ENCODE measurements around the gene IDS. TPM values are rescaled to one million over a fixed set of nuclear protein-coding genes. Genes with fewer than 3 reads are reported as not detected.
A peak's percentile ranks its signal among the peaks of the same experiment; 100 is the strongest.
"Not testable (repeated sequence)": the region's sequence is repeated elsewhere in the genome, so short reads cannot be mapped to it uniquely, and the experiment has no call there.

Gene IDS
- total and polyA plus RNA-seq, 11 donors: 20.7 to 83.9 (median 70.8) TPM

DNA sequence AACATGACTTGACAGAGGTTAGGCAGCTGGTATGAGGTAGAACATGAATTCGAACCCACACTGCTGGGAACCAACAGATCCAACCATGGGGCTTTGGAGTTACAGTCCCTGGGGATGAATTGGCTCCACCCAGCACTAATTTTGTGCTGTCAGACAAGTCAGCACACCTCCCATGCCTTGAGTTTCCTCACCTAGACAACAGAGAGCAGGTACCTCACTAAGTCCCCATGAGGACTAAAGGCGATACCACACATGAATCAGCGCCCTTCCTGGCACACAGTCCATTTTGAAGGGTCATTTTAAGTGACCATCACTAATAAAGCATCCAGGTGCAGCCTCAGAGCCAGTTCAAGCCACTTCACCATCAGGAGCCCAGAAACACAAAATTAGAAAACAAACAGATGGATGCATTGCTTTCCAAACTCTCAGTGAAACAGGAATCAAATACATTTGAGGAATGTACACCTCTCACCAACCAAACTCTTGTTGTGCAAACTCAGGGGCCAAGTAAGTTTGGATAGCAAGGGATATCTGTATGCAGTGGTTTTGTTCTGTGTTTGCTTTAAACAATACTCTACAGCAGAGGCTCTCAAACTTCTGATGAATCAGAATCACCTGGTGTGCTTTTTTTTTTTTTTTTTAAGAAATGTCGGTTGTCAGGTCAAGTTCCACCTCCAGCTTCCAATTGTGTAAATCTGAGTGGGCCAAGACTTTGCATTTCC lies 10.1 kb downstream of the IDS start:
- intact Hi-C loops (cut with DNase I): no loop called here
- TF ChIP-seq, protein P1, sequence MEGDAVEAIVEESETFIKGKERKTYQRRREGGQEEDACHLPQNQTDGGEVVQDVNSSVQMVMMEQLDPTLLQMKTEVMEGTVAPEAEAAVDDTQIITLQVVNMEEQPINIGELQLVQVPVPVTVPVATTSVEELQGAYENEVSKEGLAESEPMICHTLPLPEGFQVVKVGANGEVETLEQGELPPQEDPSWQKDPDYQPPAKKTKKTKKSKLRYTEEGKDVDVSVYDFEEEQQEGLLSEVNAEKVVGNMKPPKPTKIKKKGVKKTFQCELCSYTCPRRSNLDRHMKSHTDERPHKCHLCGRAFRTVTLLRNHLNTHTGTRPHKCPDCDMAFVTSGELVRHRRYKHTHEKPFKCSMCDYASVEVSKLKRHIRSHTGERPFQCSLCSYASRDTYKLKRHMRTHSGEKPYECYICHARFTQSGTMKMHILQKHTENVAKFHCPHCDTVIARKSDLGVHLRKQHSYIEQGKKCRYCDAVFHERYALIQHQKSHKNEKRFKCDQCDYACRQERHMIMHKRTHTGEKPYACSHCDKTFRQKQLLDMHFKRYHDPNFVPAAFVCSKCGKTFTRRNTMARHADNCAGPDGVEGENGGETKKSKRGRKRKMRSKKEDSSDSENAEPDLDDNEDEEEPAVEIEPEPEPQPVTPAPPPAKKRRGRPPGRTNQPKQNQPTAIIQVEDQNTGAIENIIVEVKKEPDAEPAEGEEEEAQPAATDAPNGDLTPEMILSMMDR (IDR thresholded peaks at IDR 0.05): no peak
- no peak for TF ChIP-seq POLR2A (IDR thresholded peaks at IDR 0.05)
- no peak for DNase-seq
- no peaks in the 10 kb centered on the region for H3K27me3 ChIP-seq
- no peak overlapping the region for H3K4me3 ChIP-seq
- H3K9me3 ChIP-seq: no peaks in the 10 kb centered on the region
- H3K4me1 ChIP-seq: peaks cover 0 to 25% (median 1%) of the 10 kb centered on the region in 12 donors
- peak overlapping the region in 3 of 12 donors; percentile 26 to 70 (median 61) for H3K27ac ChIP-seq
- no peak for ATAC-seq
- peaks cover 0 to 91% (median 71%) of the 10 kb centered on the region in 9 donors for H3K36me3 ChIP-seq
- WGBS, 4 donors: 67 to 97% (median 85%) methylated on average over 4 of the region's 4 CpGs

DNA sequence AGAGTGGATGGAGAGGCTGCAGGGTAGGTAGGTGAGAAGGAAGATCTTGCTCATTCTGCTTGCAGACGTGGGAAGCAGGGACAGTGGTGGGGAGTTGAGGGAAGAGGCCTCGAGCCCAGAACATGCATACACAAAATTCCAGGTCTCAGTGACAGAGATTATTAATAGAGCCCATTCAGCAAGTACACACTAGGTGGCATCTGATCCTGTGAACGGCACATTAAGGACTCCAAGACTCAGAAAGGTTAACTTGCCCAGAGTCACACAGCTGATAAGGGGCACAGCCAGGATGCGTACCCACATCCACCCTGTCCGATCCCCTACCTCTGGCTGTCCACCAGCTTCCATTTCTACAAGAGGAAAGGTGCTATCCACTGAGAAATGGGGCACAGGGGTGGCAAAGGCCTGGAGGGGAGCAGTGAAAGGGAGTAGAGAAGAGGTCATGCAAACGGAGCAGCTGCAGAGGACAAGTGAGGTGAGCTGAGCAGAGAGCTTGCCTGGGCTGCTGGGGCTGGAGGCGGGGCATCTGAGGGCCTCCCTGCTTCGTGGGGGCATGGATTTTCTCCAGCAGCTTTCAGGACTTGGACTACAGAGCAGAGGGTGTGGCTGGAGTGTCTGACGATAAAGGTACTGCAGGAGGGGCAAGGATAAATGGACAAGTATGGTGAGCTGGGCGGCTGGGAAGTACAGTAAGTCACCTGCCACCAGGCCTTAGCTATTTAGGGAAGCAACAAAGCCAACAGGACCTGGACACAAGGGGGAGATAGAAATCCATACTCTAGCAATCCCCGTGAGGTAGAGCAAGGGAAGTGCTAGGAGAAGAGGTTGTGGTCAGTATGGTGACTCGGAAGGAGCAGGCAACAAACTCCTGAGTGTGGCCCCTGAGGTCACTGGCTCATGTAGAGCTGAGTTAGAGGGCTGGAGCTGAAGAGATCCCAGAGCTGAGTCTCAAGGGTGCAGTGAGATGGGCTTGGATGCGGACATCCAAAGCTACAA lies 11.2 kb downstream of the IDS start:
- Histone ChIP-seq H3K27ac (peak overlapping the region; percentile 4 to 79 (median 62)), H3K9me3 (no peaks in the 10 kb centered on the region), H3K4me3 (no peak overlapping the region), H3K4me1 (peaks cover 0 to 25% (median 1%) of the 10 kb centered on the region in 12 donors), H3K27me3 (no peaks in the 10 kb centered on the region), H3K36me3 (peaks cover 0 to 97% (median 71%) of the 10 kb centered on the region in 9 donors)
- intact Hi-C loops (cut with DNase I): no loop called here
- WGBS, 4 donors: 42 to 63% (median 59%) methylated on average over 13 of the region's 13 CpGs
- ATAC-seq (peak; percentile 76 to 80 (median 78)), DNase-seq (peak in 4 of 5 donors; percentile 33 to 60 (median 52))
- TF ChIP-seq POLR2A (IDR thresholded peaks at IDR 0.05): no peak
- TF ChIP-seq, protein P1 (IDR thresholded peaks at IDR 0.05): peak in 1 of 12 donors; percentile 7

DNA sequence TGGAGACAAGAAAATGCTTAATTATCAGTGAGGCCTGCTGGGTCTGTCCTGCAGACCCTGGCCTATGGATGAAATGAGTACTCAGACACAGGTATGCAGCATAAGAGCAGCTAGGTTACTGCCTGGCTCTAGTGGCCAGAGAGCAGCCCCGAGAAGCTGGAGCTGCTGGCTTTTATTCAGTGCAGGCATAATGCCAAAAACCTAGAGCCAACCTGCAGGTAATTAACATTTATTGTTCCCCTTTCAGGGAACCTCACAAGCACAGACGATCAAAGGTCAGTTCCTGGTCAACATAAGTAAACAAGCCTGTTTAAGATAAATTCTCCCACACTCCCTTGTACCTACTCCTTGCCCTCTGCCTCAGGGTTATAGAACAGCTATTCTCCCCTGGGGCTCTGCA lies 13.3 kb downstream of the IDS start:
- Histone ChIP-seq H3K27ac (peak overlapping the region in 4 of 12 donors; percentile 30 to 78 (median 56)), H3K4me1 (peaks cover 0 to 27% (median 1%) of the 10 kb centered on the region in 12 donors), H3K9me3 (no peaks in the 10 kb centered on the region), H3K27me3 (no peaks in the 10 kb centered on the region), H3K4me3 (no peak overlapping the region), H3K36me3 (peaks cover 0 to 85% (median 61%) of the 10 kb centered on the region in 9 donors)
- intact Hi-C loops (cut with DNase I): no loop called here
- ATAC-seq: no peak
- WGBS, 4 donors: 20 to 38% (median 35%) methylated on average over 2 of the region's 2 CpGs
- TF ChIP-seq POLR2A (IDR thresholded peaks at IDR 0.05): no peak
- TF ChIP-seq, protein P1 (IDR thresholded peaks at IDR 0.05): no peak
- DNase-seq: no peak

DNA sequence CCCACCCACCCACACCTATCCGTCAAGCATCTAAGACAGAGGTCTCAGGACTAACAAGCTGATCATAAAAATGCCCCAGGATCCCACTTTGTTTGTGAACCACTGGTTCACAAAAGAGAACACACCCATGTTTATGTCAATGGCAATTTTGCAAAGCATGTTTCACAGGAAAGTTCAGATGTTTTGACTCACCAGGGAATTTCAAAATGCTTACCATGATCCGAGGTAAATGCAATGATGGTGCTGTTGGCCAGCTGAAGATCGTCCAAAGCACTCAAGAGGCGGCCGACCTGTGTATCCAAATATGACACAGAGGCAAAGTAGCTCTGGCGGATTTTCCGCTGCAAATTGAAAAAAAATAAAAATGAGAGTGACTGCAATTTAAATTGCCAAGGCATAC lies 15.0 kb downstream of the IDS start:
- no peak for DNase-seq
- no peak for TF ChIP-seq POLR2A (IDR thresholded peaks at IDR 0.05)
- TF ChIP-seq, protein P1 (IDR thresholded peaks at IDR 0.05): no peak
- Histone ChIP-seq H3K27me3 (no peaks in the 10 kb centered on the region), H3K4me3 (no peak overlapping the region), H3K36me3 (peaks cover 0 to 85% (median 60%) of the 10 kb centered on the region in 9 donors), H3K4me1 (peaks cover 0 to 27% (median 1%) of the 10 kb centered on the region in 12 donors), H3K27ac (peak overlapping the region in 2 of 12 donors; percentile 52 to 78), H3K9me3 (no peaks in the 10 kb centered on the region)
- 46 to 68% (median 58%) methylated on average over 7 of the region's 7 CpGs for WGBS, 4 donors
- intact Hi-C loops (cut with DNase I): no loop called here
- no peak for ATAC-seq

DNA sequence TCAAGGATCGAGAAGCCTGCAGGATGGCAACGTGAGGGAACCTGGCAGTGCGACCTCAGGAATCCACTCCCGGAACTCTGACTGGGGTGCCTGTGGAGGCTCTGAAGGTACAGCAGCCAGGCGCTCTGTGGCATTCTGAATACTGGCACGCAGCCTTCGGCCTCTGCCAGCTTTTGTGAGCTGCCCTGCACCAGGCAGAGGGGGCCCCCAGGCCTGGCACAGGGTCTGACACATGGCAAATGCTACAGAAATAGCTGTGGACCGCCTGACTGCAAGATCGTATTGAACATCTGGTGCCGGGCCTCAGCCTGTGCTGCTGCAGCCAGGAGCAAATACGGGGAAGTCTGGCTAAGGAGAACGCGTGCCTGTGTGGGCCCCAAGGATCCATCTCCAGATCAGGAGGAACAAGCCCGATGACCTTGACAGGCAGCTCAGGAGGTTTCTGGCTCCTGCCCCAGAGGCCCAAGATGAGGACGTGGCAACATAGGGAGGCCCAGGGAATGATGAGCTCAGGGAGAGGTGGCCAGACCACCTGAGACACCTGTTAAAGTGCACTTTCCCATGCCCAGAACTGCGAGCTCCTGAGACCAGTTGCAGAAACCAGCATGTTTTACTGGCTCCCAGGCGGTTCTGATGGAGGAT lies 16.6 kb downstream of the IDS start:
- H3K9me3 ChIP-seq; DNase-seq; H3K27me3 ChIP-seq; H3K4me3 ChIP-seq; intact Hi-C loops (cut with DNase I): not testable (repeated sequence)
- Histone ChIP-seq H3K36me3 (peaks cover 0 to 84% (median 62%) of the 10 kb centered on the region in 9 donors), H3K27ac (peak overlapping the region in 8 of 12 donors; percentile 7 to 78 (median 54)), H3K4me1 (peaks cover 0 to 22% (median under 1%) of the 10 kb centered on the region in 12 donors)
- peak; percentile 85 to 93 (median 89) for ATAC-seq
- WGBS, 4 donors: 47 to 74% (median 66%) methylated on average over 9 to 14 of the region's 17 CpGs

DNA sequence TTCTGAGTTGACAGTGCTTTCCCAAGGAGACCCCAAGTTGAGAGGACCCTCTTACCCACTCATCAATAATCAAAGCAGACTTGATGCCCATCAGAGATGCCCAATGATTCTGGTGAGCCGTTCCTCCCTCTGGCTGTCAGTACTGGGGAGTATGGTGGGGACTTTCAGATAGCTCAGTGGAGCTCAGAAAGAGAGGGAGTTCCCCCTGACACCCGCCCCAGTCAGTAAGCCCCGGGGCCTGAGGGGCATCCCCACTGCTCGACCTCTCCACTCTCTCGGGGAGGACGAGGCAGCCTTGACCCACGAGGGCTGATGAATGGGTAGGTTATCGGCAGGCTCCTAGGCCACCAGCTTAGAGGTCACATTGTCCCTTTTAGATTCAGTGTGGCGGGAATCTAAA lies 17.1 kb downstream of the IDS start:
- H3K27me3 ChIP-seq; H3K9me3 ChIP-seq; H3K4me3 ChIP-seq; H3K27ac ChIP-seq; intact Hi-C loops (cut with DNase I); DNase-seq: not testable (repeated sequence)
- peak in 1 of 4 donors; percentile 23 for ATAC-seq
- Histone ChIP-seq H3K36me3 (peaks cover 0 to 83% (median 65%) of the 10 kb centered on the region in 9 donors), H3K4me1 (peaks cover 0 to 16% (median 0%) of the 10 kb centered on the region in 12 donors)
- WGBS, 4 donors: 61 to 88% (median 70%) methylated on average over 2 to 6 of the region's 9 CpGs; no CpG with 5 or more reads in 1 of the 4 donors

Measured in heart left ventricle (tissue), 16 donors.